HG03520 (cell line): Measurements from ENCODE around the gene SHLD2.
"Not testable (repeated sequence)": the region's sequence is repeated elsewhere in the genome, so short reads cannot be mapped to it uniquely, and the experiment has no call there.

ENCODE experiments used
- ATAC-seq: cut with Tn5 transposase; IDR thresholded peaks from one replicate; pipeline ENCODE4 v1.9.1; 2021; ENCODE audit warnings: mild to moderate bottlenecking, moderate library complexity; ENCODE audit not compliant: unreplicated experiment

Gene SHLD2

DNA sequence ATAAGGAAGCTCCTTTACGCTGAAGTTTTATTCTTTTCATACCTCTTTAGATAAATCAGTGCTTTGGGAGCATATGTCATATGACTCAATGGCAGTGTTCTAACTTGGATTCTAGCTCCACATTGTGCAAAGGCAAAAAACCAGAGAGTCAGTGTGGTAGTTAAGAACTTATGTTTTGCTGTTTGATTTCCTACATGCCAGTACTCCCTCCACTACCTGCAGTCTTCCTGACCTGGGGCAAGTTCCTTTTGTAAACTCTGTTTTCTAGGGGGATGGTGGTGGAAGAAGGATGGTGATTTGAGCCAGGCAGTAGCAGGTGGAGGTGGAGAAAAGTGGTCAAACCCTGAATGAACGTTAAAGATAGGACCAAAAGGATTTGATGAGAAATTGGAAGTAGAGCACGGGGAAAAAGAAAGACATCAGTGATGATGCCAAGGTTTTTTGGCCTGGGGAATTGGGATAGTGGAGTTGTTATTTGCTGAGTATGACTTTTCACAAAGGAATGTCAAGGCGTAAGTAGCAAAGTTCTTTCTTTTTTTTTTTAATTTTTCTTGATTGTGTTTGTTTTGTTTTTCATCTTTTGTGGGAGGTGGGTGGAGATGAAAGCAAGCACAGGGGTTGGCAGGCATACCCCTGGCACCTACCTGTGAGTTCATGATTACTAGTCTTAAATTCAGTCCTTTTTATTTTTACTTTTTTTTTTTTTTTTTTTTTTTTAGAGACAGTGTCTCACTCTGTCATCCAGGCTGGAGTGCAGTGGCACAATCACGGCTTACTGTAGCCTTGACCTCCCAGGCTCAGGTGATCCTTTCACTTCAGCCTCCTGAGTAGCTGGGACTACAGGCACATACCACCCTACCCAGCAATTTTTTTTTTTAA is 47.5 kb downstream of the SHLD2 start:
- not testable (repeated sequence) for ATAC-seq

DNA sequence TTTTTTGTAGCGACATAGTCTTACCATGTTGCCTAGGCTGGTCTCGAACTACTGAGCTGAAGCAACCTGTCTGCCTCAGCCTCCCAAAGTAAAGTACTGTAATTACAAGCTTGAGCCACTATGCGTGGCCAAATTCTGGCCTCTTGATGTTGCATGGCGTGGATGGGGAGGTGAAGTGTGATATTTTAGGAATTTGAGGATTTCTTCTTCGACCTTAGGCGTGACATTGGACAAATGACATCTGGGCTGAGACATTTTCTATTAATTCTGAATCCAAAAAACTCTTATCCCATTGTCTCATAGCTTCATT is 48.1 kb downstream of the SHLD2 start:
- ATAC-seq = not testable (repeated sequence)

DNA sequence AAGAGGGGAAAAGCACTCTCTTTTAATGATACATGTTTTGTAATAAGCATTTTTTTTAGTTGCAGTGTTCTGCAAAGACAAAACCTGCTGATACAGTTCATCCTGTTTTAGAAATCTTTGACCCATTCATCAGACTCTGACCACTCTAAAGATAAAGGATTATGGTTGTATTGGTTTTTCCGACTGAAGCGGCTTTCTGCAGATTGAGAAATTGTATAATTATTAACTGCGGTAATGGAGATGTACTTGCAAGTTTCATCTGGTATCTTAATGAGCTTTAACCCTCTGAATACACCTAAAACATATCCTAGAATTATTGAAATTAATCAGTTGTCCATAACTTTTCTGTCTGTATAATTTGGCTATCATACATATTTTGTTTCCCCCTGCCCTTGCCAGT is 50.6 kb downstream of the SHLD2 start:
- not testable (repeated sequence) for ATAC-seq

DNA sequence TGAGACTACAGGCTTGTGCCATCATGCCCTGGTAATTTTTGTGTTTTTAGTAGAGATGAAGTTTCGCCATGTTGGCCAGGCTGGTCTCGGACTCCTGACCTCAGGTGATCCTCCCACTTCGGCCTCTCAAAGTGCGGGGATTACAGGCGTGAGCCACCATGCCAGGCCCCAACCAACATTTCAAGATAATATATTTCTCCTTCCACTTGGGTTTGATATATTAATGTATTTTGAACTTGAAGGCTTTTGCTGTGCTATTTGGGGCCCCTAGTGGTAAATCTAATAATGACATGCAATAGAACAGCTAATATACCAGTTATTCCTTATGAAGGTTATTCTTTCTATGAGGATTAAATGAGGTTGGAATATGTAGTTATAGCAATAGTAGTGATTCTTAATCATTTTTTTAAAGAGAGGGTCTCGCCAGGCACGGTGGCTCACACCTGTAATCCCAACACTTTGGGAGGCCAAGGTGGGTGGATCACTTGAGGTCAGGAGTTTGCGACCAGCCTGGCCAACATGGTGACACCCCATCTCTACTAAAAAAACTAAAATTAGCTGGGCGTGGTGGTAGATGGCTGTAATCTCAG is 54.1 kb downstream of the SHLD2 start:
- not testable (repeated sequence) for ATAC-seq

DNA sequence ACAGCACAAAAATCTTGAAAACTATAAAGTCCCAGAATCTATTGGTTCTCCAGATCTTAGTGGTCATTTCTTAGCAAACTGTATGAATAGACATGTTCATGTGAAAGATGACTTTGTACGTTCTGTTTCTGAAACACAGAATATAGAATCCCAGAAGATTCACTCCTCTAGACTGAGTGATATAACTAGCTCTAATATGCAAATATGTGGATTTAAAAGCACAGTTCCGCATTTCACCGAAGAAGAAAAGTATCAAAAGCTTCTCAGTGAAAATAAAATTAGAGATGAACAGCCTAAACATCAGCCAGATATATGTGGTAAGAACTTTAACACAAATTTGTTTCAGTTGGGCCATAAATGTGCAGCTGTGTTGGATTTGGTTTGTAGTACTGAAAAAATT is 56.5 kb downstream of the SHLD2 start:
- not testable (repeated sequence) for ATAC-seq

DNA sequence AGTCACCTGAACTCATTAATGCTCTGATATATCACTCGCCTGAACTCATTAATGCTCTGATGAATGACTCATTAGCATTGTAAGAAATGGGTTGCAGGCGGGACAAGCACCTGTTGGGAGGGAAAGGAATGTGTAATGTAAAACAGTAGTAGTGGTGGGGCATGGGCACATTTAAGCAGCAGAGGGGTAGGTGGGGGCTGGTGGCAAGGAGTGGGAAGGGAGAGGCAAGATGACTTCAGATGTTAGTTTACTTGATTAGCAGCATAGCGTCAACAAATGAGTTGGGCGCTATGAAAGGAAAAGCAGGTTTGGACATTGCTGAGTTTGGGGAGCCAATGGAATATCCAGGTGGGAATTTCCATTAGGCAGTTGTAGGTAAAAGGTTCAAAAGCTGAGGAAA is 61.8 kb downstream of the SHLD2 start:
- not testable (repeated sequence) for ATAC-seq

DNA sequence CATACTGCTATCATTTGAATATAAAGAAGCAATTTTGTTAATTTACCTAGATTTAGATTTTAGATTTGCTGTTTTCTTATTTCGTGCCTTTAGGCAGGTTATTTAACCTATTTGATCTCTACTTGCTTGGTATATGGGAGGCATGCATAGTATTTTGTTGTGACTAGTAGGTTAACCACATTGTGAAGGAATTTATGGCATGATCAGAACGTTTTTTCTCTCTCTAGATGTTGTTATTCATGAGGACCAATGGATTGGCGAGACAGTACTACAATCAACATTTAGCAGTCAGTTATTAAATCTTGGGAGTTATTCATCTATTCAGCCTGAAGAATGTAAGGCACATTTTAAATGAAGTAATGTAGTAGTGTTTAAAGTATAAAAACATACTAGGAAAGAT is 62.8 kb downstream of the SHLD2 start:
- not testable (repeated sequence) for ATAC-seq

DNA sequence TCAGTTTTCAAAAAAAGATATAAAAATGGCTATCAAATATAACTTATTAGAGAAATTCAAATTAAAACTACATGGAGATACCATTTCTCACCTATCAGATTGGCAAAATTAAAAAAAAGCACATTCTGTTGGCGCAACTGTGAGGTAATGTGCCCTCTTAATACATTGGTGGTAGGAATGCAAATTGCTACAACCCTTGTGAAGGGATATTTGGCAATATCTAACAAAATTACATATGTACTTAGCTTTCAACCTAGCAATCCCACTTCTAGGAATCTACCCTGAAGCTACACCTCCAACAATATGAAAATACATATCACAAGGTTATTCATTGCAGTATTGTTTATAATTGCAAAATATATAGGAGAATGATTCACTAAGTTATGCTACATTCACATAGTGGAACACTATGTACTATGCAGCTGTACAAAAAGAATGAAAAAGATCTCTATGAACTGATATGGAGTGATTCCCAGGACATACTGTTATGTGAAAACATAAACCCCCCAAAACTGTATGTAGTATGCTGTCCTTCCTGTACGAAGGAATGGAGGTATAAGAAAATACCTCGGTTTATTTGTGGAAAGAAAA is 67.8 kb downstream of the SHLD2 start:
- not testable (repeated sequence) for ATAC-seq

DNA sequence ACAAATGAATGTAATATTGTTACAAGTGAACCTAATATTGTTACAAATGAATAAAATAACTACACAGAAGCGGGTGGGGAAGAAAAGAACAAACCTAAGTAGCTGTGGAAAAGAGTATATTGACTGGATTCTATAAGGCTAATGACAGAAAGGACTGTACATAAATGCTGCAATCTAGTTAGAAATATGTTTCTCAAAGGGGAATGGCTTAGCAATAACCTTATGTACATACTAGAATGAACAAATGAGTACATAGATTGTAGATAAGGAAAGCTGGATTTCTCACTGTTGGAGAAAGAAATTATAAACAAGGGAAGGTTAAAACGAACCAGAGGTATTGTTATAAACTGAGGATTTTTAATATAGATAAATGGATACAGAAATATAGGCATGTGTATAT is 68.4 kb downstream of the SHLD2 start:
- not testable (repeated sequence) for ATAC-seq

DNA sequence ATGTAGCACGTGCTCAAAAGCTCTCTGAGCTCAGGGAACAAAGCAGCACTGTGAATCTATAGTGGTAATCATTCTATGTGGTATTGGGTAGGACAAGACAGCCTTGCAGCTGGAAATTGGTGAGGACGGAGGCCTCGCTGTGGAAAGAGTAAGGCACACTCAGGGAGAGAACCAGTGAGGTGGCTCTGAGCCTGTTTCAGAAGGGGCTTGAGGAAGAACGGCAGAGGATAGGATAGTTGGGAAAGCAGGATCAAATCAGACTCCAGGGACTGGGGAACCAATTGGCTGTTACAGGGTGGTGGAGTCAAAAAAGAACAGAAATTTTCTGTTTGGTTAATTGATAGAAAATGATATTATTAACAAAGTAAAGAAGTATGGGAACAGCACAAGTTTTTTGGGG is 74.9 kb downstream of the SHLD2 start:
- ATAC-seq = not testable (repeated sequence)

DNA sequence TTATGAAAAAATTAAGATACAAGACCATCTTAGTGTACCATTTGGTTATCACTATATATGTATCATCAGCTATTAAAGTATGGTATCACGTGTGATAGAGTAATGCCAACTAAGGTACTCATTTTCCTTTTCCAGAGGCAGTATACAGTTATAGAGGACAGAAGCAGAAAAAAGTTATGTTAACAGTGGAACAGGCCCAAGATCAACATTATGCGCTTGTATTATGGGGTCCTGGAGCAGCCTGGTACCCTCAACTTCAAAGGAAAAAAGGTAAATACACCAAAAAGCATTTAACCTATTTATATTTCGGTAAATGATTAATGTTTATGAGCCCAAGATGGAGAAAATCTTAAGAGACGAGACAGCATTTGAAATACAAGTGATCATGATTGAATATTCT is 75.7 kb downstream of the SHLD2 start:
- ATAC-seq = not testable (repeated sequence)

DNA sequence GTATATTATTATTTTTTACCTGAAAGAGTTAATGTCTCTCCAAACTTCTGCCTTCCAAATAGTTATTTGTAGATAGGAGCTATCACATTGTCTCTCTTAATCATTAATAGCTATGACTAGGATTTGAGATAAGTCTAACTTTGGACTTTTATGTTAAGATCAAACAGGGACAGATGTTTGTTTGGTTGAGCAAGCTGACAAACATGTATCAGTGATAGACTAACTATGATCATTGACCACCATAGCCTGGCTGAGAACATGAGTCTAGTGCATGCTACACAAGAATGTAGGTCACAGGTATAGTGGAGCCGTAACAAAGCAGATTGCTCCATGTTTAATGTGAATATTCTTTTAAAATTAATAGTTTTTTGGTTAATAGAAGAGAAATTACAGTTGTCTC is 76.7 kb downstream of the SHLD2 start:
- ATAC-seq = not testable (repeated sequence)

DNA sequence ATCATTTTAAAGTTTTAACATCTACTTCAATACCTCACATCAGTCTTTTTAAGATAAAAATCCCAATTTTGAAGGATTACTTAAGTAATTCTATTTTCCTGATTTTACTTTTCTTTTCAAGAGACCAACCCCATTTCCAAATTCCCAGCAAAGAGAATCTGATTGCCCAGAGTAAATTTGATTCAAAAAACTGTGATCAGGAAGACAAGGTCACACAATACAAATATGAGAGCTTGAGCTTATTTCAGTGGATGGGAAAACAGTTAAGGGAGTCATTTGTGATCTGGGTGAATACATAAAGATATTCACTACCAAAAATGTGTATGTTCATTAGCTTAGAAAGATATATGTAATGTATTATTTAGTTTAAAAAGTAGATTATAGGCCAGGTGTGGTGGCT is 77.2 kb downstream of the SHLD2 start:
- not testable (repeated sequence) for ATAC-seq

DNA sequence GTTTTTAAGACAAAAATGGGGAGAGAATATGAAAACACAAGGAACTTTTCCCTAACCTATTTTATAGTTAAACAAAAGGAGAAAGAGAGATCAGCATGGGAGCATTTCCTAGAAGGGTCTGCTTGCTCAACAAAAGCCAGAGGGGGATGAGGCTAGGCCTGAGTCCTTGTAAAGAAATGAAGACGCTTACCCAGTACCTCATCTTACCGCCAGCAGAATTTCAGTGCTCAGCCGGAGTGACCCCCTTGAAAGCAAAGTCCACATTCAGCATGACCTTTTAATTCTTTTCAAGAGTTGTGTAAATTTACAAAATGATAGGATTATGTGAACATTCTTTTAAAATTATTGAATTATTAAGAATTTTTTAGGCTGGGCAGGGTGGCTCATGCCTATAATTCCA is 82.6 kb downstream of the SHLD2 start:
- ATAC-seq = not testable (repeated sequence)

DNA sequence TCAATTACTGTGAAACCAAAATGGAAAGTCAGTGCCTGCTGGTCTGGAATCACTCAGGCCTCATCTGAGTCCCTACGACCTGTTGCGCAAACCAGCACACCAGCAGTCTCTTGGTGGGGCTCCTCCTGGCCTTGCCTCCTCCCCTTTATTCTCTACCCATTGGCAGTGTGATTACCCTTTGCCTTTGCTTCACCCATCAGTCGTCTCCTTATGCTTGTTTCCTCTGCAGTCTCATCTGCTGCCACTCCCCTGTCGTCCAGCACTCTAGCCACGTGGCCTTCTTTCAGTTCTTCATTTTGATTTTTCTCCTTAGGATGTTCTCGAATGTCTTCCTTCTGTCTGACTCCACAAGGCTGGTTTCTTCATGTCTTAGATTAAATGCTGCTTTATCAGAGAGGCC is 89.4 kb downstream of the SHLD2 start:
- ATAC-seq = not testable (repeated sequence)

DNA sequence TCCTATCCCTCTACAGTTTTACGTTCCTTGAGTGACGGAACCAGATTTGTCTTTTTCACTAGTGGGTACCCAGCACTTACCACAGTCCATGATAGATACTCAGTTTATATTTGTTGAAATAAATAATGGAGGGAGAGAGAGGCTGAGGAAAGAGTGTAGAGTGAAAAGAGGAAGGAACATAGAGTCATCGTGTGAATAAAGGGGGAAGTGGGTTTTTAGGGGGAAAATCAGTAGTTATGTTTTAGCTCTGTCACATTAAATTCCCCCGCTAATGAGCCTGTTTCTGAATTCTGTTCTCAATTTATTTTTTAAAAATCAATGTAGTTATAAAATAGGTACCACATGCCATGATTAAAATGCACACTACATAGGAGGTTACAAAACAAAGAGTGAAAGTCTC is 91.0 kb downstream of the SHLD2 start:
- ATAC-seq = not testable (repeated sequence)

DNA sequence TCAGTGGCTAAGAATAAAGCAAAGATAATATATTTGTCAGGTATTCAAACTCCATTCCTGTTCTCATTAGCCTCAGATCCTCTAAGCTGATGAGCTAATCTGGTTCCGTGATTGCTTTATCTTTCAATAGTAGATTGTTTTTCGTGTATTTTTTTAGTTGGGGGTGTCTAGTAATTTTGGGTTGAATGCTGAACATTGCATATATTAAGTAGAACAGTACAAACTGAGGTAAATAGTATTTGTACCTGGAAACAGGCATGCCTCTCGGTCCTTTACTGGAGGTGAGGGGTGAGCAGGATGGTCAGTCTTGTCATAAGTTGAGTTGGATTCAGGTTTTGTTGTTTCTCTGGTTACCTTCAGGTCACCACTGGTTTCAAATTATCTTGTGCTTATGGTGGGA is 92.6 kb downstream of the SHLD2 start:
- ATAC-seq = not testable (repeated sequence)

DNA sequence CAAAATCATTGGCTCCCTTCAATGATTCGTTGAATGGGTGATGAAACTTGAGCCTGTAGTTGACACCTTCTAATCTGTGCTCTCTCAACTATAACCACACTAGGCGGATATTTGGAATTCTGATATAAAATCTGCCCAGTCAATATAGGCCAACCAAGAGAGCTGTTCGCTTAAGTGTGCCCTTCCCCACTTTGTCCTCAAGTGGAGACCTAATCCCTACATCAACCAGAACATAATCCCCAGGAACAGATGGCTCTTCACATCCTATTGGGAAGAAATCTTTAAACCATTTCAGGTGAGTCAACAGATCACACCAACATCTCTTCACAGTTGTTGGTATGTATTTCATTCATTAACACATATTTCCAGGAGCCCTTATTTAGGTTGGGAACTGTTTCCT is 96.8 kb downstream of the SHLD2 start:
- not testable (repeated sequence) for ATAC-seq

DNA sequence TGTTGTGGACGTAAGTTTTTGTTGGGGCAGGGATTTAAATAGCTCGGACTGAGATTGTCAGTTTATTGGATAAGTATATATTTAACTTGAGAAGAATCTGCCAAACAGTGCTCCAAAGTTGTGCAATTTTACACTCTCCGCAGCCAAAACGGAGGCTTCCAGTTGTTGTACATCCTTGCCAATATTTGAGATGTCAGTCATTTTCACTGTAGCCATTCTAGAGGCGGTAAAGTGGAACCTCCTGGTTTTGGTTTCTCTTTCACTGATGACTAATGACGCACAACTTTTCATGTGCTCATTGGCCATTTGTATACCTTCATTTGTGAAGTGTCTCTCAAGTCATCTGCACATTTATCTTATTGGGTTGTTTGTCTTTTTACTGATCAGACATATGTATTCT is 105.9 kb downstream of the SHLD2 start:
- ATAC-seq = peak; percentile 63

DNA sequence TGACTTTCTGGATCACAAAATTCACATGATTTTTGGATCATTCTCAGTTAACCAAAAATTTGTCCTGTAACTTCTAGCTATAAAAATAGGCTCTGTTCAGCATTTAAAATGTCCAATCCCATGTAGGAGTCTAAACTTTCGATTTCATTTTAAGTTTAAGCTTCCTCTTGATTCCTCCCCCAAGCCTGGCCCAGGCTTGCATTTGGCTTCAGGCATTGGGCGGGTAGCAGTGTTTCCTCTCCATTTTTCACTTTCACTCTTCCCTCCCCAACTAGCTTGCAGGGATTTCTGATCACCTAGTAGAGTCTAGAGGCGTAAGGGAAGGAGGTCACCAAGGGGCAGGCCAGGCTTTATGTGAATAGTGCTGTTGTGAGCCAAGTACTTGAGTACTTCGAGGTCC is 109.8 kb downstream of the SHLD2 start:
- ATAC-seq = not testable (repeated sequence)

DNA sequence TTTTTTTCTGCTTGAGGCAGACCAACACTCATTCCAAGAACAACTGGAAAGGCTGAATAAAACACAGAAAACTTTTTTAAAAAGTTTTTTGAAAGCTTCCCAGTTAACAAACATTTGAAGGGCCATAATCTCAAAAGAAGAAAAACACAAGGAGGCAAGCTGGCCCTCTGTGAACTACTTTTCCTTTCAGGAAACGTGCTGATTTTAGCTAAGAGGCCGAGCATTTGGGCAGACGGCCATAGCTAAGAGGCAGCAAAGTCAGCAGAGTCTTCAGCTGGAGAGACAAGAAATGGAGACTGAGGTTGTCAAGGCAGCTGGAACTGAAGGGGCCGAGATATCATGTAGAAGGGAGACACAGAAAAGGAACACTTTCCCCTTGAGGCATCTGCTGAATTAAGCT is 111.9 kb downstream of the SHLD2 start:
- not testable (repeated sequence) for ATAC-seq

DNA sequence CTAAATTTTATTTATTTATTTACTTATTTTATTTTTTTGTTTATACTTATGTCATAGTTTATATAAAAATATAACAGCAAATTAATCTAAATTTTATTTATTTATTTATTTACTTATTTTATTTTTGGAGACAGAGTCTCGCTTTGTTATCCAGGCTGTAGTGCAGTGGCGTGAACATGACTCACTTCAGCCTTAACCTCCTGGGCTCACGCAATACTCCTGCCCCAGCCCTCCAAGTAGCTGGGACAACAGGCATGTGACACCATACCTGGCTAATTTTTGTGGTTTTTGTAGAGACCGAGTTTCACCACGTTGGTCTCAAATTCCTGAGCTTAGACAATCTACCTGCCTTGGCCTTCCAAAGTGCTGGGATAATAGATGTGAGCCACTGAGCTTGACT is 115.3 kb downstream of the SHLD2 start:
- ATAC-seq = not testable (repeated sequence)
